22Rv1 (cell line): ENCODE results near the gene CTBP2.

Source experiments
- CTCF ChIP-seq: fragments of 450-650 bp; IDR thresholded peaks from 2 replicates; pipeline ENCODE4 v1.5.1; 2017; ENCODE audit warnings: mild to moderate bottlenecking
- ZFX ChIP-seq: fragments of 450-650 bp; IDR thresholded peaks from 2 replicates; pipeline ENCODE4 v1.6.1; 2017; ENCODE audit warnings: antibody characterized with exemption, borderline replicate concordance

GRCh38 chr10:125052146-125052545 is 108.2 kb downstream of the CTBP2 start:
- TF ChIP-seq CTCF (no peak), ZFX (no peak)
